OCI-M2 (cell line): Measurements from ENCODE around the gene AQR.
"Not testable (repeated sequence)": the region's sequence is repeated elsewhere in the genome, so short reads cannot be mapped to it uniquely, and the experiment has no call there.

ENCODE experiments used
- DNase-seq: peaks from one replicate; lab custom pipeline; 2025; ENCODE audit not compliant: unreplicated experiment; lab: John Stamatoyannopoulos, UW

The AQR gene

GRCh38 chr15:34953851-34954250, 15.7 kb downstream of the AQR start:
- no peak for DNase-seq

GRCh38 chr15:34952481-34952880, 17.1 kb downstream of the AQR start:
- DNase-seq: no peak

- no peak for DNase-seq
Observed at GRCh38 chr15:34951993-34952392, 17.5 kb downstream of the AQR start.

- DNase-seq: no peak
Observed at GRCh38 chr15:34944936-34945335, 24.6 kb downstream of the AQR start.

GRCh38 chr15:34943711-34944110, 25.8 kb downstream of the AQR start:
- DNase-seq: no peak

DNA sequence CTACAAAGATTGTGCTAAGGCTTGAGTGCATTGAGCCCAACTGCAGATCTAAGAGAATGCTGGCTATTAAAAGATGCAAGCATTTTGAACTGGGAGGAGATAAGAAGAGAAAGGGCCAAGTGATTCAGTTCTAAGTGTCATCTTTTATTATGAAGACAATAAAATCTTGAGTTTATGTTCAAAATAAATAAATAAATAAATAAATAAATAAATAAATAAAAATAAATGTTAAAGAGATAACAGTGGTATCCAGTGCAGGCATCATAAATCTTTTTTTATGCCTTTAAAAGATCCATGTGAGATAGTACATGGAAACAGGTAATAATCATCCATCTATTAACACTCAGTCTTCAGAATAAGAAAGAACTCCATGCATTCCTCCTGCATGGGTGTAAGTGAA, 26.3 kb downstream of the AQR start:
- DNase-seq: not testable (repeated sequence)

- no peak for DNase-seq
Observed at GRCh38 chr15:34942363-34942762, 27.2 kb downstream of the AQR start.

- no peak for DNase-seq
Observed at GRCh38 chr15:34941831-34942230, 27.7 kb downstream of the AQR start.

GRCh38 chr15:34941185-34941698, 28.3 kb downstream of the AQR start:
- DNase-seq: no peak

DNA sequence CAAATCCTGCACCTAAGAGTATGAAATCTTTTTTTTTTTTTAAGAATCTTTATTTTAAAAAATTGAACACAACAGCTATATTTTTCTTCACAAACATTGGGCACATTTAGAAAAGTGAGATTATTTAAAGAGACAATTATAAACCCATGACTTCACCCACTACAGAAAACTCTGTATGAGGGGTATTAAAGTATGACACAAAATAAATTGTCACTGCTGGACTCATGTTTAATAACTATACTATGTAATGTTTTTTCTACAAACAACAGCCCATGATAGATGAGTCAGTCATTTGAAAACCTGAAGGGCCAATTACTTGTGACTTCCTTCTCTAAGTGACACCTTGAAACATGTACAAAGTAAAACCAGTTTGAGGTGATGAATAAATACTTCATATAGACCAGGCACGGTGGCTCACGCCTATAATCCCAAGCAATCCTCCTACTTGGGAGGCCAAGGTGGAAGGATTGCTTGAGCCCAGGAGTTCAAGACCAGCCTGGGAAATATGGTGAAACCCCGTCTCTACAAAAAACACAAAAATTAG, 36.0 kb downstream of the AQR start:
- no peak for DNase-seq

DNA sequence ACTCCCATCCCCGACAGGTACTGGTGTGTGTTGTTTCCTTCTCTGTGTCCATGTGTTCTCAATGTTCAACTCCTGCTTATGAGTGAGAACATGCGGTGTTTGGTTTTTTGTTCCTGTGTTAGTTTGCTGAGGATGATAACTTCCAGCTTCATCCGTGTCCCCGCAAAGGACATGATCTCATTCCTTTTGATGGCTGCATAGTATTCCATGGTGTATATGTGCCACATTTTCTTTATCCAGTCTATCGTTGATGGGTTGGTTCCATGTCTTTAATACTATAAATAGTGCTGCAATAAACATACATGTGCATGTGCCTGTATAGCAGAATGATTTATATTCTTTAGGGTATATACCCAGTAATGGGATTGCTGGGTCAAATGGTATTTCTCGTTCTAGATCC, 41.2 kb downstream of the AQR start:
- not testable (repeated sequence) for DNase-seq

- no peak for DNase-seq
Observed at GRCh38 chr15:34927726-34928125, 41.8 kb downstream of the AQR start.

- no peak for DNase-seq
Observed at GRCh38 chr15:34914317-34914716, 55.2 kb downstream of the AQR start.

- no peak for DNase-seq
Observed at GRCh38 chr15:34905047-34905446, 64.5 kb downstream of the AQR start.

- no peak for DNase-seq
Observed at GRCh38 chr15:34904527-34904926, 65.0 kb downstream of the AQR start.

DNA sequence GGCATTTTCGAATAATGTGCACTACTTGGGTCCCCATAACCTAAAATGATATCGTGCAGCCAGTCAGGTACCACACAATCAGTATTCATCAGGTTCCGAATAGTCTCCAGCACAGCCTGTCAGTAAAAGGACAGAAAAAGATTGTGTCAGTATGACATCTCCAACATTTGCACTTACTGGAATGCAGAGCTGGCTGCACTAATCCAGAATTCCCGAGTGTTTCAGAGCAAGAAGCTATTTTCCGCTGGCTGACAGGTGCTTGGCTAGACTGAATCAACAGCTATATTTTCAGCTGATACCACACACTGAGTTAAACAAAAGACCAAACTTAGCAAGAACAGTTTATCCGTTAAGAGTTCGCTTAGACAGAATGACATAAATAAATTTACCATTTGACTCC, 68.8 kb downstream of the AQR start:
- no peak for DNase-seq

DNA sequence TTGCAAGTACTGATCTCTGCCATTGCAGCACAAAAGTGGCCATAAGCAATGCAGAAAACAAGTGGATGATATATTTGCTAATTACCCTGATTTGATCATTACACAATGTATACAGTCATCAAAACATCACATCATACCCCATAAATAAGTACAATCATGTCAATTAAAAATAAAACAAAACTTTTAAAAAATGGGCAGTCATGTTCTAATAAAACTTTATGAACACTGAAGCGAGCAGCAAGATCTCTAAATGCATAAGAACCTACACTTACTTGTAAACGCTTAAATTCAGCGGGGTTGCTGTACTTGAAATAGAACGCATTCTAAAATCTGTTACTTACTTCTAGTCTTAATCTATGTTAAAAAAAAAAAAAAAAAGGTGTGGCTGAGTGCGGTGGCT, 73.4 kb downstream of the AQR start:
- no peak for DNase-seq

- no peak for DNase-seq
Observed at GRCh38 chr15:34893967-34894366, 75.6 kb downstream of the AQR start.

DNA sequence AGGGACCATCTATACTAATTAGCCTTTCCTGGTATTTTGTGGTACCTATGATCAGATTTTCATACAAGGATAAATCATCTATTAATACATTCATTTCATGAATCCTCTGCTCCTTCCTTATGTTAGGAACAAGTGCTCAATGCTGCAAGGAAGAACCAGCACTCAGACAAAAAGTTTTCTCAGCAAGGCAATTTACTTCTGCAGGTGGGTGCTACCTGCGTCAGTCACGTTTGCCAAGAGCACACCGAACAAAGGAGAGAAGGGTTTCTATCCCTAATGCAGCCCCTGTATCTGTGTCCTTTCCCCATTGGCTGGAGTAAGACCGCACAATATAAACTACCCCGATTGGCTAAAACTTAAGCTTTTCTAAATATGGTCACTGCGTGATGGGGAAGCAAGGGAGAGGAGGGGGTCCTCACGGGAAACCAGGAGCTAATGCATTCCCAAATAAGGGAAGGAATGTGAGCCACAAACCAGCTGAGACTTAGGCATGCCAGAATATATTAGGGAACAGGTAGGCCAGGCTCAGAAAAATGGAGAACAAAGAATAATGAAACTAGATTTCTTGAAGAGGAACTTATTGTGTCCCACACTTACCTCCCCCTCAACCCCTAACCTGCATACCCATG, 76.5 kb downstream of the AQR start:
- no peak for DNase-seq

DNA sequence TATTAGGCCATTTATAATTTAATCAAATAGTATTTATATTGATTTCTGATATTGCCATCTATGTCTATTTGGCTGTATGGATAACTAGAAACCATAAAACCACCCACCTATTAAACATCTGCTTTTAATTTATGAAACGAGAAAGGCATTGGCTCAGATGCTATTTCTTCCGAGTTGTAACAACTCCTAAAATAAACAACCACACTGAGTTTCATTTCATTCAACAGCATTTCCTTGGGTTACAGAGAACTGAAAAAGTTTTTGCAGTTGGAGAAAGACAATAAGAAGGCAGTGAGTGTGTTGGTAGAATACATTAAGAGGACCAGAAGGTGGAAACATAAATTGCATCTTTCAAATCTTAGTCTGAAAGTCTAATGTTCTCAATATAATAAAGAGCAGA, 79.1 kb downstream of the AQR start:
- no peak for DNase-seq

GRCh38 chr15:34889476-34889875, 80.1 kb downstream of the AQR start:
- DNase-seq: no peak

- DNase-seq: no peak
Observed at GRCh38 chr15:34886134-34886533, 83.4 kb downstream of the AQR start.

DNA sequence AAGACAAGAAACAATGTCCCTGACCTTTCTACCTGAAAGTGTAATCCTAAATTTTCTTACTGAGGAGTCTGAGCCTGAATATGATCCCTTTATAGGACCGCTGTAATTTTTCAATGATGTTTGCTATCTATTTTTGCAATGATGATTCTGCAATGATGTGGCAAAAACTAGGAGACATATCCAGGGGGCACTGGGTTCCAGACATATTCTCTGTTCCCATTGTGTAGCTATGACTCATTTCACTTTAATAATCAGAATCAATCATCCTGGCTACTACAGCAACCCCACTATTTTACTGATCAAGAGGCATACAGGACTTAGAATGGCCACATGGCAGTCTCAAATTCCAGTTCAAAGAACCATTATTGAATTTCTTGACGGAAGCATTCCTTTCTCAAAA, 85.9 kb downstream of the AQR start:
- DNase-seq: no peak
